ENCODE data around the gene GAK. TPM values are rescaled to one million over a fixed set of nuclear protein-coding genes. Genes with fewer than 3 reads are reported as not detected.

The GAK gene
- total RNA-seq, 1 donor from 2014 or later = 97.1 TPM

- TF ChIP-seq CTCF (conservative IDR thresholded peaks at IDR 0.05) = no peak
- Mint-ChIP-seq H3K4me1 (ENCODE audit: unreplicated experiment) (no peaks in the 10 kb centered on the region), H3K4me3 (no peak overlapping the region), H3K27me3 (no peaks in the 10 kb centered on the region), H3K36me3 (peaks cover 13% of the 10 kb centered on the region), H3K9me3 (peaks cover 6% of the 10 kb centered on the region), H3K27ac (no peak overlapping the region)
- peak; percentile 60 for DNase-seq (ENCODE audit: extremely low spot score, unreplicated experiment)
Observed at GRCh38 chr4:866068-866760, 65.9 kb downstream of the GAK start.

DNA sequence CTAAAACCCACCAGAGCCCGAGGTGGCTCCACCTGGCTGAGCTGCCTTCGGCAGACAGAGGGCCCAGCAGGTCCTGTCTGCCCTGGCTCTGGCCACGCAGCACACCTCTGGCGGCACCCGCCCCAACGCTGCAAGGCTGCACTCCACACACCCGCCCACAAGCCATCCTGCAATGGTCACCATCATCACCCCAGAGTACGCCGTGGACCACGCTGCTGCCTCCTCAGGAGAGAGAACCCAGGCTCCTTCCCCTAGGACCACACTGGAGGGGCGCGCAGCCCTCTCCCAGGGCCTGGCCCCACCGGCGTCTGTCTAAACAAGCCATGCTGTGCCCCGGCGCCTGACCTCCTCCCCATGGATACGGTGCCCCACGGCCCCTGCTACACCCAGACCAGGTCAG lies 66.5 kb downstream of the GAK start:
- H3K27me3 Mint-ChIP-seq = no peaks in the 10 kb centered on the region
- no peak overlapping the region for H3K4me3 Mint-ChIP-seq
- no peak for TF ChIP-seq CTCF (conservative IDR thresholded peaks at IDR 0.05)
- H3K4me1 Mint-ChIP-seq (ENCODE audit: unreplicated experiment) = no peaks in the 10 kb centered on the region
- no peak overlapping the region for H3K27ac Mint-ChIP-seq
- peak; percentile 64 for DNase-seq (ENCODE audit: extremely low spot score, unreplicated experiment)
- peaks cover 6% of the 10 kb centered on the region for H3K9me3 Mint-ChIP-seq
- H3K36me3 Mint-ChIP-seq = peaks cover 13% of the 10 kb centered on the region

DNA sequence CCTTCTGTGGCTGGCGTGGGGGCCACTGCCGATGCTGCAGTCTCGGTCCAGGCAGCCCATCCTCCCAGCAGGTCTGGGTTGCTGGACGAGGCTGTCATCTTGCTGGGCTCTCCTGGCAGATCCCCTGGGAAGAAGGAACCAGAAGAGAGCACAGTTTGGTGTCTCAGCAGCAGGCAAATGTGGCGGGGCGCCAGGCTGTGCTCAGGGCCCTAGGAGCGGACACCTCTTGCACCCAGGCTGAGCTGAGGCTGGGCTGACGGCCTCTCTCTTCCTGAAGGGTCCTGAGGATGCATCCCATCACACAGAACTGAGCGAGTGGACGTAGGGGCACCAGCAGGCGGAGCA lies 67.0 kb downstream of the GAK start:
- Mint-ChIP-seq H3K36me3 (peaks cover 16% of the 10 kb centered on the region), H3K4me3 (no peak overlapping the region), H3K27me3 (no peaks in the 10 kb centered on the region), H3K9me3 (peaks cover 6% of the 10 kb centered on the region), H3K4me1 (ENCODE audit: unreplicated experiment) (no peaks in the 10 kb centered on the region), H3K27ac (no peak overlapping the region)
- TF ChIP-seq CTCF (conservative IDR thresholded peaks at IDR 0.05) = no peak
- no peak for DNase-seq (ENCODE audit: extremely low spot score, unreplicated experiment)

DNA sequence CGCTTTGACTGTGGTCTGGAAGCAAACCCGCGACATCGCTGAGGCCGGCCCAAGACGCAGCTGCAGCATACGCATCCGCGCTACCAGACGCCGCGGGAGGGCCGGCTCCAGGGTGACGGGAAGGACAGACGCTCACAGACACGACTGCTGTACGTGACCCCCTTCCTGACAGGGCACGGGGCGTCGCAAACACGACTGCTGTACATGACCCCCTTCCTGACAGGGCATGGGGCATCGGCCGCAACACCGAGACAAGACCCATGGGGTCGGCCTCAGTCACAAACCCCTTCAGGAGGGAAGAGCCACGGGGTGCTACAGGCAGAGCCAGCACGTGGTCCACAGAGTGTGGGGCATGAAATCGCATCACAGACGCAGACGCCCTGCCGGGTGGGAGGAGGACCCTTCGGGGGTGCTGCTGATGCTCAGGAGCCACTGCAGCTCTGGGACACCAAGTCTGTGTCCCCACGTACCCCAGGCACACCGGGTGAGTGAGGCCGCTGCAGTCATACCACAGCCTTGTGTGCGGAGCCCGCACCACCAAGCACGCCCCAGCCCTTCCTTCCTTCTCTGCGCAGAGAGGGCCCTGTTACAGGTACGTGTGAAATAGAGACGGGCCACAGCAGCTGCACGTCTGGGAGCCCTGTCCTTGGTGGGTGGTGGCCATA lies 67.5 kb downstream of the GAK start:
- no peaks in the 10 kb centered on the region for H3K4me1 Mint-ChIP-seq (ENCODE audit: unreplicated experiment)
- H3K27ac Mint-ChIP-seq = no peak overlapping the region
- no peak overlapping the region for H3K4me3 Mint-ChIP-seq
- DNase-seq (ENCODE audit: extremely low spot score, unreplicated experiment) = peak; percentile 64
- H3K9me3 Mint-ChIP-seq = peaks cover 6% of the 10 kb centered on the region
- no peaks in the 10 kb centered on the region for H3K27me3 Mint-ChIP-seq
- TF ChIP-seq CTCF (conservative IDR thresholded peaks at IDR 0.05) = no peak
- peaks cover 13% of the 10 kb centered on the region for H3K36me3 Mint-ChIP-seq

DNA sequence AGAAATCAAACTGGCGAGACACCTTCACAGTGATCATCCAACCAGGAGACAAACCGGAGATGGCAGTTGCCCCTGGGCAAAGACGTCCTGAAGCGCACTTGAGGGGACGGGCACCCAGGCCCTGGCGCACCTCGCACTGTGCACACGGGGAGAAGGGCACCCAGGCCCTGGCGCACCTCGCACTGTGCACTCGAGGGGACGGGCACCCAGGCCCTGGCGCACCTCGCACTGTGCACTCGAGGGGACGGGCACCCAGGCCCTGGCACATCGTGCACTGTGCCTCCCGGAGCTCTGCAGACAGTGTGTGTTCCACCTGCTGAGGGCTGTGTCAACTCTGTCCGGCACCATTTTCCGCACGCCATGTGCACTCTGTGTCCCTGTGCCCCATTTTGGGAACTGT lies 71.6 kb downstream of the GAK start:
- no peak overlapping the region for H3K27ac Mint-ChIP-seq
- no peaks in the 10 kb centered on the region for H3K4me1 Mint-ChIP-seq (ENCODE audit: unreplicated experiment)
- peaks cover 6% of the 10 kb centered on the region for H3K9me3 Mint-ChIP-seq
- no peaks in the 10 kb centered on the region for H3K27me3 Mint-ChIP-seq
- no peak for TF ChIP-seq CTCF (conservative IDR thresholded peaks at IDR 0.05)
- DNase-seq (ENCODE audit: extremely low spot score, unreplicated experiment) = no peak
- no peak overlapping the region for H3K4me3 Mint-ChIP-seq
- peaks cover 22% of the 10 kb centered on the region for H3K36me3 Mint-ChIP-seq
